H1 (cell line): ENCODE measurements around the gene PDIA3. TPM values are rescaled to one million over a fixed set of nuclear protein-coding genes. Genes with fewer than 3 reads are reported as not detected.
"Not testable (repeated sequence)": the region's sequence is repeated elsewhere in the genome, so short reads cannot be mapped to it uniquely, and the experiment has no call there.

Experiments used
- CTCF ChIA-PET: fragments of 300-600 bp; sonication (Branson Sonifier 250); formaldehyde crosslinking; loops from one replicate; lab custom pipeline; 2021; ENCODE audit not compliant: partially characterized antibody; lab: Charles Lee
- POLR2A ChIA-PET: fragments of 300-600 bp; sonication (Branson Sonifier 250); formaldehyde crosslinking; loops from one replicate; lab custom pipeline; 2021; ENCODE audit warnings: inconsistent platforms; ENCODE audit not compliant: partially characterized antibody; lab: Charles Lee
- DNase-seq, 2 experiments: peaks; one replicate each; pipeline versions ENCODE4 v3.0.0 to v3.0.0-alpha.2; 2010 to 2022; ENCODE audit warnings: low spot score in 2 of 2, low read depth in 1 of 2, mixed read lengths in 1 of 2
- FAIRE-seq: peaks from 2 replicates; lab custom pipeline; 2011; peaks lifted over from hg19 to GRCh38; lab: Jason Lieb, UNC
- H2AFZ ChIP-seq: 2 replicates; pipeline ENCODE4 v1.8.1; 2012; ENCODE audit warnings: low read length, inconsistent platforms
- H2AK5ac ChIP-seq: 2 replicates; pipeline ENCODE4 v1.6.1; 2013; ENCODE audit warnings: low read depth, low read length
- H2BK120ac ChIP-seq: replicated peaks from 2 replicates; pipeline ENCODE3; 2013; ENCODE audit warnings: low read depth, low read length, inconsistent platforms
- H2BK12ac ChIP-seq: 2 replicates; pipeline ENCODE4 v1.6.1; 2013; ENCODE audit warnings: low read depth, low read length
- H2BK15ac ChIP-seq: 2 replicates; pipeline ENCODE4 v1.6.1; 2013; ENCODE audit warnings: low read length
- H2BK20ac ChIP-seq: 2 replicates; pipeline ENCODE4 v1.6.1; 2013; ENCODE audit warnings: low read length
- H2BK5ac ChIP-seq: 2 replicates; pipeline ENCODE4 v1.6.1; 2013; ENCODE audit warnings: low read depth, low read length
- H3K14ac ChIP-seq: 2 replicates; pipeline ENCODE4 v1.6.1; 2013; ENCODE audit warnings: inconsistent platforms; ENCODE audit not compliant: insufficient read length
- H3K18ac ChIP-seq: 2 replicates; pipeline ENCODE4 v1.6.1; 2013; ENCODE audit warnings: low read length; ENCODE audit errors: extremely low read depth
- H3K23ac ChIP-seq: 2 replicates; pipeline ENCODE4 v1.6.1; 2013; ENCODE audit warnings: inconsistent platforms; ENCODE audit not compliant: insufficient read length
- H3K23me2 ChIP-seq: 2 replicates; pipeline ENCODE4 v1.6.1; 2013; ENCODE audit warnings: low read depth, low read length
- H3K27ac ChIP-seq: 2 replicates; pipeline ENCODE4 v1.6.1; 2011; ENCODE audit warnings: low read depth, low read length, inconsistent platforms
- H3K27me3 ChIP-seq, 4 experiments: replicated peaks in 1 of 4; 1 replicate in 1 of 4; 2 replicates in 3 of 4; pipeline versions ENCODE4 v1.6.1 to v1.8.1; 2011 to 2013; ENCODE audit warnings: low read length in 3 of 4, mild to moderate bottlenecking in 3 of 4, inconsistent platforms in 2 of 4, mixed read lengths in 2 of 4, moderate library complexity in 1 of 4; ENCODE audit not compliant: control insufficient read depth in 3 of 4, insufficient read depth in 3 of 4; ENCODE audit errors: extremely low read depth in 1 of 4
- H3K36me3 ChIP-seq, 4 experiments: 2 replicates each; pipeline versions ENCODE4 v1.6.1 to v1.8.1; 2011 to 2013; ENCODE audit warnings: mild to moderate bottlenecking in 4 of 4, low read length in 3 of 4, moderate library complexity in 2 of 4, control low read depth in 1 of 4, inconsistent platforms in 1 of 4; ENCODE audit not compliant: insufficient read depth in 4 of 4, control insufficient read depth in 2 of 4
- H3K4ac ChIP-seq: replicated peaks from 2 replicates; pipeline ENCODE3; 2013; ENCODE audit warnings: low read length, low read depth, mixed read lengths, inconsistent platforms; ENCODE audit not compliant: insufficient read length
- H3K4me1 ChIP-seq, 4 experiments: replicated peaks in 1 of 4; 1 replicate in 1 of 4; 2 replicates in 3 of 4; pipeline versions ENCODE4 v1.6.1 to v1.8.1; 2011 to 2013; ENCODE audit warnings: low read length in 3 of 4, inconsistent platforms in 2 of 4, mixed read lengths in 1 of 4; ENCODE audit not compliant: insufficient read depth in 4 of 4, control insufficient read depth in 3 of 4
- H3K4me2 ChIP-seq, 2 experiments: 2 replicates each; pipeline versions ENCODE4 v1.6.1 to v1.8.1; 2011 to 2013; ENCODE audit warnings: low read depth in 2 of 2, low read length in 2 of 2, control low read depth in 1 of 2, inconsistent platforms in 1 of 2, mild to moderate bottlenecking in 1 of 2; ENCODE audit not compliant: insufficient read depth in 1 of 2
- H3K4me3 ChIP-seq, 4 experiments: fragments of 200-600, 300-600 bp in 1 of 4; sonication (generic), shearing (Covaris generic), sonication (Bioruptor Twin) in 1 of 4; 2 replicates each; pipeline versions ENCODE4 v1.5.1 to v1.8.1; 2011 to 2016; ENCODE audit warnings: low read length in 4 of 4, low read depth in 3 of 4, control low read depth in 2 of 4, inconsistent platforms in 2 of 4, mild to moderate bottlenecking in 2 of 4, mixed read lengths in 1 of 4, moderate library complexity in 1 of 4; ENCODE audit not compliant: insufficient read depth in 2 of 4; ENCODE audit errors: extremely low read depth in 1 of 4
- H3K56ac ChIP-seq: replicated peaks from 2 replicates; pipeline ENCODE3; 2013; ENCODE audit warnings: low read depth, mild to moderate bottlenecking, mixed read lengths, low read length, inconsistent platforms; ENCODE audit not compliant: insufficient read length
- H3K79me1 ChIP-seq: 2 replicates; pipeline ENCODE4 v1.6.1; 2013; ENCODE audit warnings: low read depth, low read length, control low read depth
- H3K79me2 ChIP-seq, 2 experiments: 2 replicates each; pipeline versions ENCODE4 v1.6.1 to v1.8.1; 2012 to 2013; ENCODE audit warnings: low read length in 2 of 2, mild to moderate bottlenecking in 2 of 2, inconsistent platforms in 1 of 2; ENCODE audit not compliant: insufficient read depth in 2 of 2, control insufficient read depth in 1 of 2
- H3K9ac ChIP-seq, 4 experiments: replicated peaks in 1 of 4; 1 replicate in 1 of 4; 2 replicates in 3 of 4; pipeline versions ENCODE4 v1.6.1 to v1.8.1; 2011 to 2013; ENCODE audit warnings: low read depth in 3 of 4, low read length in 3 of 4, control low read depth in 2 of 4, mild to moderate bottlenecking in 2 of 4, moderate library complexity in 2 of 4, inconsistent platforms in 1 of 4; ENCODE audit errors: extremely low read depth in 1 of 4
- H3K9me3 ChIP-seq, 2 experiments: 2 replicates each; pipeline versions ENCODE4 v1.6.1 to v1.8.1; 2012 to 2013; ENCODE audit warnings: mild to moderate bottlenecking in 2 of 2, moderate library complexity in 2 of 2, control low read depth in 1 of 2, inconsistent platforms in 1 of 2, low read depth in 1 of 2, low read length in 1 of 2, mixed read lengths in 1 of 2; ENCODE audit not compliant: insufficient read depth in 2 of 2
- H4K20me1 ChIP-seq, 2 experiments: replicated peaks in 1 of 2; 2 replicates each; pipeline versions ENCODE3 to v1.8.1; 2011 to 2013; ENCODE audit warnings: inconsistent platforms in 2 of 2, low read length in 2 of 2, mild to moderate bottlenecking in 1 of 2; ENCODE audit not compliant: insufficient read depth in 2 of 2, control insufficient read depth in 1 of 2
- H4K5ac ChIP-seq: 2 replicates; pipeline ENCODE4 v1.6.1; 2013; ENCODE audit warnings: low read length, low read depth, mixed read lengths, inconsistent platforms; ENCODE audit not compliant: insufficient read length
- H4K8ac ChIP-seq: 2 replicates; pipeline ENCODE4 v1.8.0; 2013; ENCODE audit warnings: mild to moderate bottlenecking, moderate library complexity, low read length, inconsistent platforms; ENCODE audit not compliant: insufficient read depth; ENCODE audit errors: extremely low read depth
- H4K91ac ChIP-seq: replicated peaks from 2 replicates; pipeline ENCODE3; 2013; ENCODE audit warnings: low read length, mixed read lengths, inconsistent platforms; ENCODE audit not compliant: insufficient read length
- WGBS, 2 experiments: shearing (Covaris generic) in 1 of 2; methylation state at CpG; one replicate each; pipeline versions ENCODE4 v1.1.6 to v1.1.7; 2013 to 2015; ENCODE audit warnings: low lambda C conversion rate in 2 of 2, mixed read lengths in 2 of 2, inconsistent platforms in 1 of 2, low coverage in 1 of 2, missing lambda C conversion rate in 1 of 2; ENCODE audit not compliant: insufficient replicate concordance in 2 of 2, insufficient coverage in 1 of 2, insufficient read length in 1 of 2; ENCODE audit errors: extremely low coverage in 1 of 2, missing lambda C conversion rate in 1 of 2; 5-methylcytosine and 5-hydroxymethylcytosine counted together
- polyA plus RNA-seq, 7 experiments: library from polyadenylated mRNA; depleted of rRNA in 3 of 7; stranded (reverse) in 5 of 7; unstranded in 2 of 7; fragments of >200 nt in 5 of 7; fragments of 200-250 nt in 2 of 7; gene quantifications; 1 replicate in 5 of 7; 2 replicates in 1 of 7; 4 replicates in 1 of 7; pipeline versions ENCODE4 v1.2.1 to v1.2.3, GENCODE V29; 2011 to 2013; ENCODE audit warnings: missing spikeins in 2 of 7, mixed read lengths in 2 of 7
- total RNA-seq: library from RNA; stranded (reverse); fragmentation: NEBNext Ultra II Directional; extraction: Animal tissue kit (Norgen Biotek cat#: 25700); gene quantifications from 2 replicates; pipeline ENCODE4 v1.2.1, GENCODE V29; 2021

The PDIA3 gene
- total and polyA plus RNA-seq, 2 of the 8 experiments (the other 6 are each of a cell fraction or from before 2014, with no cell fraction given) = 90.4 to 655 TPM

DNA sequence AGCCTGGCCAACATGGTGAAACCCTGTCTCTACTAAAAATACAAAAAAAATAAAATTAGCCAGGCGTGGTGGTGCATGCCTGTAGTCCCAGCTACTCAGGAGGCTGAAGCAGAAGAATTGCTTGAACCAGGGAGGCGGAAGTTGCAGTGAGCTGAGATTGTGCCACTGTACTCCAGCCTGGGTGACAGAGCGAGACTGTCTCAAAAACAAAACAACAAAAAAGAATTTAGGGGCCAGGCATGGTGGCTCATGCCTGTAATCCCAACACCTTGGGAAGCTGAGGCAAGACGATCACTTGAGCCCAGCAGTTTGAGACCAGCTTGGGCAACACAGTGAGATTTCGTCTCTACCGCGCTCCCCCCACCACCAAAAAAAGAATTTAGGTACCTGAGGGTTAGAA, 56.4 kb downstream of the PDIA3 start:
- H2AFZ ChIP-seq, H2BK12ac ChIP-seq, H3K23ac ChIP-seq, FAIRE-seq, H3K23me2 ChIP-seq, DNase-seq, H3K27ac ChIP-seq, H2BK15ac ChIP-seq, H2BK120ac ChIP-seq, H3K56ac ChIP-seq, H3K79me1 ChIP-seq, H2BK20ac ChIP-seq, H3K9me3 ChIP-seq, H3K9ac ChIP-seq, CTCF ChIA-PET, H4K20me1 ChIP-seq, H4K5ac ChIP-seq, H2BK5ac ChIP-seq, H3K27me3 ChIP-seq, H3K18ac ChIP-seq, H3K4me1 ChIP-seq, H4K91ac ChIP-seq, H3K4me3 ChIP-seq, H4K8ac ChIP-seq, H3K4ac ChIP-seq, H3K14ac ChIP-seq, H2AK5ac ChIP-seq, H3K4me2 ChIP-seq: not testable (repeated sequence)
- POLR2A ChIA-PET = interaction anchor here (0.9 to 8.9 kb wide), 7 partner anchors 9 to 42 kb away, joined by 3 to 71 read pairs (median 4); partner anchors contain the start of genes ELL3, MFAP1 and SERF2
- Histone ChIP-seq H3K36me3 (peaks cover 18 to 62% (median 29%) of the 10 kb centered on the region in 4 experiments), H3K79me2 (peaks cover 0 to 13% of the 10 kb centered on the region in 2 experiments; a peak in 2 of 4 replicates)
- 92% methylated on average over 7 of the region's 7 CpGs; no CpG with 5 or more reads in 1 of the 2 experiments for WGBS, 2 experiments
